ENCODE results near the gene SEMA5A. TPM values are rescaled to one million over a fixed set of nuclear protein-coding genes. Genes with fewer than 3 reads are reported as not detected.
A peak's percentile ranks its signal among the peaks of the same experiment; 100 is the strongest.

Gene SEMA5A
- total and polyA plus RNA-seq, 5 experiments from 2014 or later: not detected

GRCh38 chr5:9099689-9100088 is 446.2 kb downstream of the SEMA5A start:
- POLR2A ChIA-PET: no interaction called here
- Mint-ChIP-seq H3K36me3 (no peaks in the 10 kb centered on the region), H3K27ac (no peak overlapping the region), H3K9me3 (peaks cover 0 to 5% (median 0%) of the 10 kb centered on the region in 9 donors), H3K4me1 (no peaks in the 10 kb centered on the region), H3K27me3 (no peaks in the 10 kb centered on the region), H3K4me3 (no peak overlapping the region)
- no peak for ATAC-seq
- DNase-seq: no peak

GRCh38 chr5:9098990-9099389 is 446.9 kb downstream of the SEMA5A start:
- no peak overlapping the region for H3K27ac Mint-ChIP-seq
- H3K4me1 Mint-ChIP-seq: no peaks in the 10 kb centered on the region
- no peak for ATAC-seq
- H3K4me3 Mint-ChIP-seq: no peak overlapping the region
- POLR2A ChIA-PET: no interaction called here
- H3K36me3 Mint-ChIP-seq: no peaks in the 10 kb centered on the region
- peaks cover 0 to 6% (median 2%) of the 10 kb centered on the region in 9 donors for H3K9me3 Mint-ChIP-seq
- DNase-seq: no peak
- H3K27me3 Mint-ChIP-seq: no peaks in the 10 kb centered on the region

DNA sequence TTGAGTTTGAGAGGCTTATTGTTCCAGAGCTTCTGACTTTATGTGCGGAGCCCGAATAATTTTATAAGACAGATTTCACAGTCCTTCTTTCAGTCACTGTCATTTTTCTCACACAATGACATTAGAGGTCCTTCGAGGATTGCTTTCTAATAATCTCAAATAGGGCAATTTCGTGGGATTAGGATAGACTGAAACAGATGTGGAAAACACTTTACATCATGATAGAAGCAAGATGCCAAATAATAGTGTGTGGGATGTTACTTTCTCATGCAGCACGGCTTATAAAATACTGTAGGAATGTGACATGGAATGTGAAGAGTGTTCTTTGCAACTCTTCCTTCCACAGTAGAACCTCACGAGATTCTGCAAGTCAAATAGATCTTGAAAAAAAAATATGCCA is 451.3 kb downstream of the SEMA5A start:
- no peaks in the 10 kb centered on the region for H3K27me3 Mint-ChIP-seq
- no peak for ATAC-seq
- no peak overlapping the region for H3K27ac Mint-ChIP-seq
- POLR2A ChIA-PET: no interaction called here
- no peak for DNase-seq
- H3K36me3 Mint-ChIP-seq: no peaks in the 10 kb centered on the region
- no peak overlapping the region for H3K4me3 Mint-ChIP-seq
- H3K9me3 Mint-ChIP-seq: peaks cover 0 to 10% (median 3%) of the 10 kb centered on the region in 9 donors
- no peaks in the 10 kb centered on the region for H3K4me1 Mint-ChIP-seq

DNA sequence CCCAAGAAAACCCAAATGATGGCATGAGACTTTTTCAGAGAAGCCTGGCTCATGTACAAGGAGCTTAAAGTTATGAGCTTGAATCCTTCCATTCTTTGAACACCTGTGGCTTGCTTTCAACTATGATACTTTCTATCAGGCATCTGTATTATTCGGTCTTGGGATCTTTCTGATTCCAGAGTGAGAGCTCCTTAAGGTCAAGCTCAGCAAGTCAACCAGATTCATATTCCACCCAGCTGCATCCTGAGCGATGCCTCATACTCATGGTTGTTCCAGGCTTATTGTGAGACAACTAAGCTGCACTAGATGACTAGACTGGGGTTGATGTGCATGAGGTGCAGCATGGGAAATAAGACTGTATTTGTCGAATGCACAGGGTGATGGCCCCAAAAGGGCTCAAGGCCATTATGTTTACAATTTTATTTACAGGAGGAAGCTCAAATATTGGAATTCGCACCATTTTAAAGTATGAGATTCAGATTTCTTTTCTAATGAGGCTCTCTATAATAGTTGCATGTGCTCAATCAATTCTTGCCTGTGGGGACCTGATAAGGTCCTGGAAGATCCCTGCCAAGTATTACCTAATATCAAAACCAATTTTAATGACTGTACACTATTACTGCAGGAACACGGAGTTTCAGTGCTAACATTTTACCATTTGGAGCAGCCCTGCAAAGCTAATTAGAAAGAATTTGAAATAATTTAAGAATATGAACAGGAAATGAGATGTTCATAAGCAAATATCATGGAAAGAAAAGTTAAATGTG is 453.8 kb downstream of the SEMA5A start:
- Mint-ChIP-seq H3K4me1 (no peaks in the 10 kb centered on the region), H3K9me3 (peaks cover 0 to 9% (median 3%) of the 10 kb centered on the region in 9 donors), H3K27me3 (no peaks in the 10 kb centered on the region), H3K4me3 (no peak overlapping the region), H3K36me3 (no peaks in the 10 kb centered on the region), H3K27ac (no peak overlapping the region)
- ATAC-seq (no peak), DNase-seq (no peak)
- POLR2A ChIA-PET: no interaction called here

- DNase-seq (no peak), ATAC-seq (no peak)
- peaks cover 0 to 19% (median 2%) of the 10 kb centered on the region in 9 donors for H3K9me3 Mint-ChIP-seq
- POLR2A ChIA-PET: no interaction called here
- H3K27ac Mint-ChIP-seq: no peak overlapping the region
- H3K4me1 Mint-ChIP-seq: no peaks in the 10 kb centered on the region
- no peaks in the 10 kb centered on the region for H3K36me3 Mint-ChIP-seq
- H3K4me3 Mint-ChIP-seq: no peak overlapping the region
- no peaks in the 10 kb centered on the region for H3K27me3 Mint-ChIP-seq
These were observed 455.4 kb downstream of the SEMA5A start for GRCh38 chr5:9090381-9091026.

GRCh38 chr5:9089893-9090292 is 456.0 kb downstream of the SEMA5A start:
- DNase-seq (no peak), ATAC-seq (no peak)
- Mint-ChIP-seq H3K27ac (no peak overlapping the region), H3K4me1 (no peaks in the 10 kb centered on the region), H3K9me3 (peaks cover 0 to 19% (median 2%) of the 10 kb centered on the region in 9 donors), H3K27me3 (no peaks in the 10 kb centered on the region), H3K4me3 (no peak overlapping the region), H3K36me3 (no peaks in the 10 kb centered on the region)
- POLR2A ChIA-PET: no interaction called here

- no peak for ATAC-seq
- POLR2A ChIA-PET: no interaction called here
- Mint-ChIP-seq H3K9me3 (peaks cover 0 to 23% (median 8%) of the 10 kb centered on the region in 9 donors), H3K36me3 (no peaks in the 10 kb centered on the region), H3K27ac (no peak overlapping the region), H3K27me3 (no peaks in the 10 kb centered on the region), H3K4me3 (no peak overlapping the region), H3K4me1 (no peaks in the 10 kb centered on the region)
- no peak for DNase-seq
These were observed 462.9 kb downstream of the SEMA5A start for GRCh38 chr5:9082996-9083395.

GRCh38 chr5:9072701-9073100 is 473.2 kb downstream of the SEMA5A start:
- DNase-seq: no peak
- peaks cover 0 to 24% (median 2%) of the 10 kb centered on the region in 9 donors for H3K9me3 Mint-ChIP-seq
- H3K27ac Mint-ChIP-seq: no peak overlapping the region
- no peaks in the 10 kb centered on the region for H3K27me3 Mint-ChIP-seq
- H3K4me1 Mint-ChIP-seq: no peaks in the 10 kb centered on the region
- H3K36me3 Mint-ChIP-seq: peaks cover 0 to 3% (median 0%) of the 10 kb centered on the region in 3 donors
- no peak overlapping the region for H3K4me3 Mint-ChIP-seq
- ATAC-seq: no peak
- POLR2A ChIA-PET: no interaction called here

DNA sequence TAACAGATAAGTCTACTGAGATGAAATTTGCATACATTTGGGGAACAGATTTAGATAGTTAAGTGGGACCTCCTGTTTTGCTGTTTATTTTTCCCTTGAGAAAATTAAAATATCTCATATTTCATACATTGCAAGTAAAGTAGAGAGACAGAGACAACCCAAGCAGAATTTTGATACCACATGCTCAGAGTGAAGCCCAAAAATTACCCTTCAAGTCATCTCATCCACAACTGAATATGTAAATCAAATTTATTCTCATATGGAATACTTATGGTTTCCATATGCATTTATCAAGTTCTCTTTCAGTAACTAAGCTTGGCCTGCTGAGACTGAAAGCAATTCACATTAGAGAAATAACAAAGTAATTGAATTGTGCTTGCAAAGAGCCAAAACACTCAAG is 474.4 kb downstream of the SEMA5A start:
- no peak for DNase-seq
- no peaks in the 10 kb centered on the region for H3K27me3 Mint-ChIP-seq
- no peaks in the 10 kb centered on the region for H3K4me1 Mint-ChIP-seq
- no peak overlapping the region for H3K4me3 Mint-ChIP-seq
- ATAC-seq: no peak
- peaks cover 0 to 24% (median 2%) of the 10 kb centered on the region in 9 donors for H3K9me3 Mint-ChIP-seq
- H3K27ac Mint-ChIP-seq: no peak overlapping the region
- POLR2A ChIA-PET: no interaction called here
- peaks cover 0 to 3% (median 0%) of the 10 kb centered on the region in 3 donors for H3K36me3 Mint-ChIP-seq

DNA sequence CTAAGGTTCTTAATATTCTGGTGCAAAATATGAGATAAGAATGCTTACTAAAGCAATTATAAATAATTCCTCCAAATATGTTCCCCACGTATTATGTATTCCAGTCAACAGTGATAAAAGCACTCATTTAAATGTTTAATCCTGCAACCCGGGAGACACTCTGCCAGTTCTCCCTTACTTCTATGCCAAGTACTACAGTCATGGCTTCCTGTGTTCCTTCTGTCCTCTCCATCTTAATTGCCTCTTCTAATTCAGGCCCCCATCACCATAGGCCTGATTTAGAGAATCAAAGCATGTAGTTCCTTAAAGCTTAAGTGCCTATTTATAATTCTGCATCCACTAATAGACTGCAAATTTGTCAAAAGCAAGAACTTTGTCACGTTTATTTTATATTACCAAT is 474.8 kb downstream of the SEMA5A start:
- Mint-ChIP-seq H3K27ac (no peak overlapping the region), H3K9me3 (peaks cover 0 to 24% (median 2%) of the 10 kb centered on the region in 9 donors), H3K36me3 (peaks cover 0 to 3% (median 0%) of the 10 kb centered on the region in 3 donors), H3K27me3 (no peaks in the 10 kb centered on the region), H3K4me1 (no peaks in the 10 kb centered on the region), H3K4me3 (no peak overlapping the region)
- DNase-seq (no peak), ATAC-seq (no peak)
- POLR2A ChIA-PET: no interaction called here

DNA sequence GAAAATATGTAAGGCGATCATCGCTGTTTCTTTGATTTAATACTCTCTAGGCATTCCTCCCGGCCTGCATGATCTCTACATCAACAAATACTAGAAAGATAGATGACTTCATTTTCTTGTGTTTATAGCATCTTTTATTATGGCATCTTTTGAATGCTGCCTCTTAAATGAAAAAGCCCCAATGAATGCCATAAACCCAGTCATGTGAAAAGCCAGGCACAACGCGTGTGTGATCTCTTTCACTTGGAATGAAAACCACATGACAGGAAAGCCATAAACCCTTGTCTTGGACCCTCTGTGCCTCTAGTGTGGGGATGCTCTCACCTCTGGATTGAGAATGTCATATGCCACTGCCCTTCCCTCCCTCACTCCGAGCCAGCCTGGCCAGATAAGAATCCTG is 476.2 kb downstream of the SEMA5A start:
- POLR2A ChIA-PET: no interaction called here
- Mint-ChIP-seq H3K9me3 (peaks cover 0 to 28% (median 2%) of the 10 kb centered on the region in 9 donors), H3K27me3 (no peaks in the 10 kb centered on the region), H3K36me3 (peaks cover 0 to 3% (median 0%) of the 10 kb centered on the region in 3 donors), H3K27ac (peak overlapping the region in 1 of 10 donors; percentile 66), H3K4me1 (no peaks in the 10 kb centered on the region), H3K4me3 (no peak overlapping the region)
- no peak for ATAC-seq
- no peak for DNase-seq

- DNase-seq (no peak), ATAC-seq (no peak)
- no peaks in the 10 kb centered on the region for H3K36me3 Mint-ChIP-seq
- no peaks in the 10 kb centered on the region for H3K27me3 Mint-ChIP-seq
- no peaks in the 10 kb centered on the region for H3K4me1 Mint-ChIP-seq
- no peak overlapping the region for H3K27ac Mint-ChIP-seq
- no peak overlapping the region for H3K4me3 Mint-ChIP-seq
- POLR2A ChIA-PET: no interaction called here
- peaks cover 0 to 33% (median 6%) of the 10 kb centered on the region in 9 donors for H3K9me3 Mint-ChIP-seq
These were observed 478.7 kb downstream of the SEMA5A start for GRCh38 chr5:9067154-9067553.

- H3K27me3 Mint-ChIP-seq: peaks cover 0 to 2% (median 0%) of the 10 kb centered on the region in 5 donors
- H3K4me1 Mint-ChIP-seq: no peaks in the 10 kb centered on the region
- H3K36me3 Mint-ChIP-seq: no peaks in the 10 kb centered on the region
- no peak overlapping the region for H3K27ac Mint-ChIP-seq
- peaks cover 0 to 32% (median 6%) of the 10 kb centered on the region in 9 donors for H3K9me3 Mint-ChIP-seq
- H3K4me3 Mint-ChIP-seq: no peak overlapping the region
- POLR2A ChIA-PET: no interaction called here
- ATAC-seq: no peak
- DNase-seq: no peak
These were observed 479.5 kb downstream of the SEMA5A start for GRCh38 chr5:9066349-9066748.
